ENCODE data around the gene TCF25. TPM values are rescaled to one million over a fixed set of nuclear protein-coding genes. Genes with fewer than 3 reads are reported as not detected.

TCF25 gene
- total RNA-seq, 1 experiment from 2014 or later: 155 TPM

DNA sequence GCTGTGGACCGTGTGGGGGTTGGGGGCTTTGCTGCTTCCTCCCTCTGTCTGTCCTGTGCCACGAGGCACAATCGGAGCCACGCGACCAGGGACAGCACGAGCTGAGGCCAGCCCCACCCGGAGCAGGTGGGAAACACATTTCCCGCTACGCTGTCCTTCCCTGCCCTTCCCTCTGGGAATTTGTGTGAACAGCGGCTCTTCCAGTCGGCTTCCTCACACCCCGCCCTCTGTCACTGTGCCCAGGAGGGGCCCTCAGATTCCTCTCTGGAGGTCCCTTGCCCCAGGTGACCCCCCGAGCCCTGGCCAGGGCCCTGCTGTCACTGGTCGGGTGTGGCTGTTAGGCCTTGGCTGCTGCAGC, 25.5 kb upstream of the TCF25 start (continued):
- TF ChIP-seq MXD4 (CRISPR knock-in tag; IDR thresholded peaks at IDR 0.05; ENCODE audit: borderline replicate concordance): no peak
- TF ChIP-seq, protein P1, sequence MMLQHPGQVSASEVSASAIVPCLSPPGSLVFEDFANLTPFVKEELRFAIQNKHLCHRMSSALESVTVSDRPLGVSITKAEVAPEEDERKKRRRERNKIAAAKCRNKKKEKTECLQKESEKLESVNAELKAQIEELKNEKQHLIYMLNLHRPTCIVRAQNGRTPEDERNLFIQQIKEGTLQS (CRISPR knock-in tag; conservative IDR thresholded peaks at IDR 0.05): no peak
- no peak for TF ChIP-seq HMGXB4 (CRISPR knock-in tag; IDR thresholded peaks at IDR 0.05)
- no peak for TF ChIP-seq SMAD4 (CRISPR knock-in tag; IDR thresholded peaks at IDR 0.05)
- no peak for TF ChIP-seq ZNF396 (CRISPR knock-in tag; IDR thresholded peaks at IDR 0.05; ENCODE audit: borderline replicate concordance)
- no peak for TF ChIP-seq RORB (CRISPR knock-in tag; IDR thresholded peaks at IDR 0.05)
- no peak for TF ChIP-seq ESRRA (CRISPR knock-in tag; IDR thresholded peaks at IDR 0.05; ENCODE audit: borderline replicate concordance)

DNA sequence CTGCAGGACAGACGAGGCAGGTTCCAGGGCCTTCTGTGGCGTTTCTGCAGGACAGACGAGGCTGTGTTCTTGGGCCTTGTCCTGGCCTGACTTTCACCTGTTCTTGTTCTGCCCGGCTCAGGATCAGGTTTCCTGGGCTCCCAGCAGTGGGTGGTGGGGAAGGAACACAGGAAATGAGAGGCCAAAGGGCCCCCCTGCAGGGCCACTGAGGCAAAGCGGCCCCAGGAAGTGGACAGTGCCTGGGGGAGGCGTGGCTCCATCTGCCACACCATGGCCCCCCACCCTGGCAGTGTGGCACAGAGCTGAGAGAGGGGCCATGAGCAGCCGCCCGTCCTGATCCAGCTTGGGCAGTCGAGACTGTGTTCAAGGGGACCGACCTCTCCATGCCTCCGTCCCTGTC, 24.4 kb upstream of the TCF25 start:
- CTCF ChIA-PET: interaction anchor here (1.0 kb wide), 1 partner anchor 12 kb away, joined by 3 read pairs; no protein-coding TSS in a partner anchor
- H3K9me3 Mint-ChIP-seq: no peaks in the 10 kb centered on the region
- H3K27ac Mint-ChIP-seq: peak overlapping the region; percentile 80; the same call in 1 of the 2 replicates
- no peak overlapping the region for H3K4me3 Mint-ChIP-seq
- DNase-seq (ENCODE audit: low spot score): no peak
- peaks cover 3% of the 10 kb centered on the region; the same call in 1 of the 2 replicates for H3K4me1 Mint-ChIP-seq
- H3K36me3 Mint-ChIP-seq: 0 out of 2 replicates have a peak, but pooled peaks cover 2% of the 10 kb centered on the region
- no peak for ATAC-seq
- no peaks in the 10 kb centered on the region for H3K27me3 Mint-ChIP-seq (ENCODE audit: low read depth)
- POLR2A ChIA-PET: interaction anchor here (0.7 kb wide), 1 partner anchor 140 kb away, joined by 4 read pairs; no protein-coding TSS in a partner anchor
- TF ChIP-seq MYBL2 (CRISPR knock-in tag; IDR thresholded peaks at IDR 0.05) (no peak), ARID4B (CRISPR knock-in tag; IDR thresholded peaks at IDR 0.05; ENCODE audit: borderline replicate concordance) (no peak), CREM (CRISPR knock-in tag; IDR thresholded peaks at IDR 0.05) (no peak), SMAD3 (CRISPR knock-in tag; IDR thresholded peaks at IDR 0.05; ENCODE audit: borderline replicate concordance) (no peak), ATF1 (CRISPR knock-in tag; IDR thresholded peaks at IDR 0.05) (no peak), ETV6 (CRISPR knock-in tag; IDR thresholded peaks at IDR 0.05) (no peak), ZNF671 (CRISPR knock-in tag; IDR thresholded peaks at IDR 0.05) (no peak), MXD4 (CRISPR knock-in tag; IDR thresholded peaks at IDR 0.05; ENCODE audit: borderline replicate concordance) (no peak), ATF2 (CRISPR knock-in tag; IDR thresholded peaks at IDR 0.05; ENCODE audit: borderline replicate concordance, low read depth) (no peak), PREB (CRISPR knock-in tag; IDR thresholded peaks at IDR 0.05; ENCODE audit: borderline replicate concordance) (no peak), IRF2 (CRISPR knock-in tag; IDR thresholded peaks at IDR 0.05; ENCODE audit: borderline replicate concordance, low read depth) (no peak), TCF7 (CRISPR knock-in tag; IDR thresholded peaks at IDR 0.05; ENCODE audit: low read depth) (no peak), E2F4 (CRISPR knock-in tag; IDR thresholded peaks at IDR 0.05; ENCODE audit: borderline replicate concordance, low read depth) (no peak)
- TF ChIP-seq, protein P2, sequence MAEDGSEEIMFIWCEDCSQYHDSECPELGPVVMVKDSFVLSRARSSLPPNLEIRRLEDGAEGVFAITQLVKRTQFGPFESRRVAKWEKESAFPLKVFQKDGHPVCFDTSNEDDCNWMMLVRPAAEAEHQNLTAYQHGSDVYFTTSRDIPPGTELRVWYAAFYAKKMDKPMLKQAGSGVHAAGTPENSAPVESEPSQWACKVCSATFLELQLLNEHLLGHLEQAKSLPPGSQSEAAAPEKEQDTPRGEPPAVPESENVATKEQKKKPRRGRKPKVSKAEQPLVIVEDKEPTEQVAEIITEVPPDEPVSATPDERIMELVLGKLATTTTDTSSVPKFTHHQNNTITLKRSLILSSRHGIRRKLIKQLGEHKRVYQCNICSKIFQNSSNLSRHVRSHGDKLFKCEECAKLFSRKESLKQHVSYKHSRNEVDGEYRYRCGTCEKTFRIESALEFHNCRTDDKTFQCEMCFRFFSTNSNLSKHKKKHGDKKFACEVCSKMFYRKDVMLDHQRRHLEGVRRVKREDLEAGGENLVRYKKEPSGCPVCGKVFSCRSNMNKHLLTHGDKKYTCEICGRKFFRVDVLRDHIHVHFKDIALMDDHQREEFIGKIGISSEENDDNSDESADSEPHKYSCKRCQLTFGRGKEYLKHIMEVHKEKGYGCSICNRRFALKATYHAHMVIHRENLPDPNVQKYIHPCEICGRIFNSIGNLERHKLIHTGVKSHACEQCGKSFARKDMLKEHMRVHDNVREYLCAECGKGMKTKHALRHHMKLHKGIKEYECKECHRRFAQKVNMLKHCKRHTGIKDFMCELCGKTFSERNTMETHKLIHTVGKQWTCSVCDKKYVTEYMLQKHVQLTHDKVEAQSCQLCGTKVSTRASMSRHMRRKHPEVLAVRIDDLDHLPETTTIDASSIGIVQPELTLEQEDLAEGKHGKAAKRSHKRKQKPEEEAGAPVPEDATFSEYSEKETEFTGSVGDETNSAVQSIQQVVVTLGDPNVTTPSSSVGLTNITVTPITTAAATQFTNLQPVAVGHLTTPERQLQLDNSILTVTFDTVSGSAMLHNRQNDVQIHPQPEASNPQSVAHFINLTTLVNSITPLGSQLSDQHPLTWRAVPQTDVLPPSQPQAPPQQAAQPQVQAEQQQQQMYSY (CRISPR knock-in tag; IDR thresholded peaks at IDR 0.05): no peak
